HG03066 (cell line): ENCODE measurements around the gene WWOX.

Experiments
- ATAC-seq: cut with Tn5 transposase; IDR thresholded peaks from one replicate; pipeline ENCODE4 v1.9.1; 2021; ENCODE audit warnings: low read depth; ENCODE audit not compliant: unreplicated experiment

WWOX gene

DNA sequence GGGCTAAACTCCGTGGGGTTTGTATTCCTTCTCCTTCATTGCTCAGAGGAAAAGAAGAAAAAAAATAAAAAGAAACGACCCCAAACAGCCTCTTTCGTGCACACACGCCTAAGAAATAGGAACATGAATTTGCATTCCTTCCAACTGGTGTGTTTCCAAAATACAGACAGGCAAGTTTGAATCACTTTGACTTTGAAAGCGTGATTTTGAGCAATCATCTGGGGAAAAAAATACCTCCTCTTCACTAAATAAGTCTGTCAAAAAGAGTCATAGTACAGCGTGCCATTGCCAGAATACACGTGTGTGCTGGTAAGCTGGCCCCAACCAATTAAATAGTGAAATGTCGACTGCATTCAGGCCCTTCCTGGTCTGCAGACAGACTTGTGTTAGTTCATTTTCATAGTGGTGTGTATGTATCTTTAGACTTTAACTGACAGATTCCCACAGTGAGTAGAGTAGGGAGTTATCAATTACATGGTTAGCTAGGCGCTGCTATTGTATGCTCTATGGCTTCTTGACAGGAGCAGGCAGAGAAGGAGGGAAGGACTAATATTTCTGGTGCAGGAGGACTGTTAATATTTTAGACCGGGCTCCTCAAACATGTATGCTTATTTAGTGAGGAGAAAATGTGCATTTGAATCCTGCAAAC is 882.8 kb downstream of the WWOX start:
- no peak for ATAC-seq

- ATAC-seq, result no peak
Measured at GRCh38 chr16:78984324-78984723, 884.9 kb downstream of the WWOX start.

- no peak for ATAC-seq
Measured at GRCh38 chr16:78984887-78985464, 885.5 kb downstream of the WWOX start.

DNA sequence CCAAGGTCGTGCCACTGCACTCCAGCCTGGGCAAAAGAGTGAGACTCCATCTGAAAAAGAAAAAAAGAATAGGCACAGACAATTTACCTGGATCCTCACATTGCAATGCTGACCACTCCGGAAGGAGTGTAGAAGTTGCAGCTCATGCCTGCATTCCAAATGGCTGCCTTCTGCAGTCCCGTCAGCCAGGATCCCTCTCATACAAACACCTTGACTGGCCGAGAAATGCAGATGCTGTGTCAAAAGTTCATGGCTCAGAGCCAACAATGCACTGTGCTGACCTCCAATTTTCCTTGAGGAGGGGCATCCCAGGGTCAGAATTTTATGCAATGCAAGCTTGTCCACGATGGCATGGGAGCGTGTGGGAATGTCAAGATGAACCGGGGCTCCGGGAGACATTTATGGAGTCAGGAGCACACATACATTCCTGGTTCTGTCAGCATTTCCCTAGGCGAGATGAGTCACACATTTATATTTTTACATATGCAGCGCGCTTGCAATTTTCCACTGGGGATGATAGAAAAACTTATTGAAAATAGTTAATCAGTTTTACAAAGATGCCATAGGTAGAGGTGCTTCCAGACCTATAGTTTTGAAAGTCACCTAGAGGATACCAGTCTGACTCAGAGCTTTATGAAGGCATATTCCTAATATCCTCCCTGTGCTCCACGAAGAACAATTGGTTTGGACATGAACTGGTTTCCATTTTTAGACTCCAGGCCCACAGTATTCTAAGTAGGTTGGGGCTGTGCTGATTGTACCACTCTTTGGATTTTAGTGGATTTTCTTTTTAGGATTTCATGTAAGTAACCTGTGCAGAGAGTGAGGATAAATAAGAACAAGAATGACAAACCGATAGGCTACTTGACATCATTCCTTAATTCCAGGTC is 886.5 kb downstream of the WWOX start:
- no peak for ATAC-seq

DNA sequence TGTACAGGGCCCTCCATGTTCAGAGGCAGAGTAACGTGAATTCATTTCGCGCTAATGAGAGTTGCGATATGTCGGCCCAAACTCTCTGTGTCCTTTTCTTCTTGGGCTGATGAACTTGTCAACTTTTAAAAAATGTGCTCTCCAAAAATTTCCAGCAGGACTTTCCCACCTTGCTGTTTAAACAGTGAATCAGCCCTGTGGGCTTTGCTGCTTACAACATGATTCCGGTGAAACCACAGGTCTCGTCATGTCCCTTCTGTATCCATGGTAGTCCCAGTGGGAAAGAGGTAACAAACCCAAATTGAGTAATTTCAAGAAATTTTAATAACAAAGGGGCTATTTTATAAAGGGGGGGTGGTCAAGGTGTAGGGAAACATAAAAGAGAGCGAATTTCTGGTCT is 888.2 kb downstream of the WWOX start:
- ATAC-seq, result no peak

DNA sequence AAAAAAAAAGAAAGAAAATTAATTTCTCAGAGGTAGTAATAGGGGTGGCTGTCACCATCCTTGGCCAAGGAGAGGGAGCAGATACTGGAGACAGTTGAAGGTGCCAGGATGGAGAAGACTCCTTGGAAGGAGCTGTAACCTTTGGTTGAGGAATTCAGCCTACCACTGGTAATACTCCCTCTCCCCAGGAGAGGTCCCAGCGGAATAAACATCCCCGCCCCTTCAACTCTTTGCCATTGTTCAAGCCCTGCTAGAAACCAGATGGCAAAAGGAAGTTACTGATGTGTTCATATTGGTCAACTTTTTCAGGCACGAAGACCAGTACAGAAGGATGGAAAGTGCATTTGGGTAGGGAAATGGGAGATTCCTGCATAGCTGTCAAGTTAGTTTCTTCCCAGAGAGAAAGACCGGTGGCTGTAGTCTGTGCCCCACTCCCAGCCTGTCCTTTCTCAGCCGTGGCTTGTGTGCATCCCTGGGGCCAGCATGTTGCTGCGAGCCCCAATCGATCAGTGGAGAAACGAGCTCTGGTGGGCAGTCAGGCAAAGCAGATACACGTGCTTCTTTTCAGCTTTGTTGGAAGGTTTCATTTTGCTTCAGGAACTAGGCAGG is 889.0 kb downstream of the WWOX start:
- no peak for ATAC-seq

GRCh38 chr16:78990309-78990701 is 890.9 kb downstream of the WWOX start:
- ATAC-seq, result no peak

GRCh38 chr16:78992001-78992400 is 892.5 kb downstream of the WWOX start:
- ATAC-seq, result no peak

DNA sequence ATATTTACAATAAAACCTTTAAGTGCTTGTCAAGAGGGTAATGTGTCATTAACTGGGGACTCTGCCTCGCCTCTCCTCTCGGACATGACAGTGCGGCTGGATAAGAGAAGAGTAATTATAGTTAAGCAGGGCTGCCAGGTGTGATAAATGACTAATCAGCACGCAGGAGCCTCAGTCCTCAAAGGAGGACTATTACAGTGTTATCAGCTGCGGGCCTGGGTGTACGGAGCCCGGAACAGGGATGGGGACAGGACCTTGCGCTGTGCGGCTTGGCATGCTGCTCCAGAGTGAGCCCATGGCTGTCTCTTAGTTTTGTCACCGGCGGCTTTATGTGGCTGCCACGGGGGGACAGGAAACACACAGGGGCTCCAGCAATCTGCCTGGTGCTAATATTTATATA is 893.9 kb downstream of the WWOX start:
- no peak for ATAC-seq

DNA sequence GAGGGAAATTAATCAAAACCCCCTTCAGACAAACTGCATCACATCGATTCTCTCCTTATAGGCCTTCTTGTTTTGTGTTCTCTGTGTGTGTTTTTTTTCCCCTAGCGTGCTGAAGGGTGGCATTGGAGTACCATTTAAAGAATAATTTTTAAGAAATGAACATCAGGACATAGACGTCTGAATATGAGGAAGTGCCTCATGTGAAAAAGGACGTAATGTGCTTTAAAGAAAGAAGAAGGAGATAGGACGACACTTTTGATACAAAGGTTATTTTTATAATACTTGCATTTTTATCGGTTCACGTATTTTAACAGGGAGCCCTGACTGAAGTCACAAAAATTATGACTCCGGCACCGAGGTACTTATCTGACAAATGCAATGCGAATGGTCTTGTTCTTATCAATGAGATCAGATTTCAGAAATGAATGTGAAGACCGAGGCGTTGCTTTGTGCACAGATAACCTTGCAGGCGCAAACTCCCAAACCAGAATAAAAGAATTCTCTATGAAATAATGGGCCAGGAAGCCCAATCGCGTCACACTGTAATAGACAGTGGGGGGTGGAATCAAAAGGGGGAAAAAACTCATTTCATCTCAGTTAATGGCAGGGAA is 894.8 kb downstream of the WWOX start:
- ATAC-seq, result no peak

DNA sequence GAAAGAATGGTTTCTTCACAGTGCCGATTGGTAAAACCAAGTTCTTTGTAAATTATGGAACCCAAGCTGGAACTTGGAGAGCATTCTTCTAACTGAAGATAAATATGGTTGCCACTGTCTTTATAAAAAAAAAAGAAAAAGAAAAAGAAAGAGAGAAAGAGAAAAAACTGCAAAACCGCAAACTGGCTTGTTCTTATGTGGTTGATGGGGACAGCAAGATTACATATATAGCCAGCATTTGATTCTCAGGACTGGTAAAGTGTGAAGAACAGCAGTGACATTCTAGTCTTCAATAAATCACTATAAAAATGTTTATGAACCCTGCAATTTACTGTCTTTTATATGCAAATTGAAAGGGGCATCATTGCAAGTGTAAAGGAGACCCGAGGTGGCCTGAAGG is 896.0 kb downstream of the WWOX start:
- ATAC-seq, result no peak

- ATAC-seq, result no peak
Measured at GRCh38 chr16:78996790-78997189, 897.3 kb downstream of the WWOX start.

GRCh38 chr16:78998879-78999278 is 899.4 kb downstream of the WWOX start:
- no peak for ATAC-seq

DNA sequence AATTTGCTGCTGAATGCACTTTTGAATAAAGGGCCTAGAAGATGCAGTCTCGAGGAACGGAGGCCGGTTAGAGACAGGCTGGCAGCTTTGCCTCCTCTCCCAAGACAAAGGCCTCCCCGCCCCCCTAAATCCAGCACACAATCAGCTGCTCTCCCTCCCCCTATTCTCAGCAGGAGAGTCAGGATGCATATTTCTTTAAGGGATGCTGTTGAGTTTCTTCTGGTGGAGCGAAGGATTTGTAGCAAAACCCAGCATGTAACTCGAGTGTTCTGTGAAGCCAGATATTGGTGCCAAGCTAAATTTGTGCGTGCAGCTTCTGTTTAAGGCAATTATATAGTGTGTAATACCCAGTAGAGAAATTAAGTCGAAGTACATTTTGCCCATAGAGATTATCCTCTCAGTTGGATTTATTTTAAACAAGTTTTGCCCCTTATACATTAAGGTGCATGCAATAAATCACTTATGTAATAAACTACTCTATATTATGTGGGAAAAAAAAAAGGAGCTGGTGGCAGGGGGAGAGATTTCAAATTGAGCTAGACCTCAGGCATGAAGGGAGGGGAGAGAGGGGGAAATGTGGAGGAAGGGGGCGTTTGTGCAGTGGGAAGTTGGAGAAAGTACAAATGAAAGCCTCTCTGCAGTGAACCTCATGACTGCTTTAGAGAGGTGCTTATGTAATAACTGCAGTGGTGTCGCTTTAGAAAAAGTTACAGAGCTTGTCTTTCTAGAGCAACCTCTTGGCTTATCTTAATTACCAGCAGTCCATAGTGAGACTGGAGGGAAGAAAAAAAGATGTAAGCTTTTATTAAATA is 901.9 kb downstream of the WWOX start:
- ATAC-seq, result no peak

DNA sequence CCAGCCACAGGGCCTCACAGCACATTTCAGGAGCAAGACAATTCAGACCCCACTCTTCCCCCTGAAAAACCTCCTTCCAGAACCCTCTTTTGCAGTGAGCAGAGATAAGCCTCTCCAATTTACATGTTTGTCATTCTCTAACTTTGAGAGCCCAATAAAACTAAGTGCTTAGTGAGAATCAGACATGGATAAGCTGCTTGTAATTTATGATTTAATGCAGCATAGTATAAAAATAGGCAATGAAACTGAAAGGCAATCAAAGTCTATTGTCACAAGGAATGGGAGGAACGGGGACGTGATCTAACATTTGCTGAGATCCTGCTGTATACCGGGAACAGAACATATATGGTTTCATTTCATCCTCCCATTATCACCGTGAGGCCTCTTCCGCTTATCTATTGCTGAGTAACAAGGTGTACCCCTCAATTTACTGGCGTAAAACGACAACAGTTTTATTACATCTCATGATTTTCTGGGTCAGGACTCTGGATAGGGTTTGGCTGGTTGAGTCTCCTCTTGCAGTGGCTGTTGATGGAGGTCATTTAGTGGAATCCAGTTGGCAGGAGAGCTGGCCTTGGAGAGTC is 903.7 kb downstream of the WWOX start:
- no peak for ATAC-seq

- ATAC-seq, result no peak
Measured at GRCh38 chr16:79004309-79004708, 904.9 kb downstream of the WWOX start.

DNA sequence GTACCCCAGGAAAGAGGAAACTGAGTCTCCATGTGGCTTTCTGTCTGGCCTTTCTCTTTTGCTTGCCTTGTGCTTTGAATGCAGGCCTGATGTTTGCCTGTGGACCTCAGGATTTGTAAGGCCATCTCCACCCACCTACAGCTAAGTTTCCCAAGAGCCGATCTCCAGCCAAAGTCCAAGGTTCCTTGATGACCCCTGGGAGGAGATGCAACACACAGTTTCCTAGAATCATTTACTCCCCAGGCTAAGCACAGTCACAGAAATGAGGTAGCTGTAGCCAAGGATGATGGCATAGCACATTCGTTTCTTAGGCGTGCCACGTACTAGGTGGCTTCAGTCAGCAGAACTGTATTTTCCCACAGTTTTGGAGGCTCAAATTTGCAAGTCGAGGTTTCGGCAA is 905.6 kb downstream of the WWOX start:
- ATAC-seq, result no peak

- ATAC-seq, result no peak
Measured at GRCh38 chr16:79006206-79006605, 906.8 kb downstream of the WWOX start.

- ATAC-seq, result no peak
Measured at GRCh38 chr16:79006765-79007164, 907.3 kb downstream of the WWOX start.

GRCh38 chr16:79007614-79008013 is 908.2 kb downstream of the WWOX start:
- ATAC-seq, result no peak
